ENCODE results near the gene P2RX6. TPM values are rescaled to one million over a fixed set of nuclear protein-coding genes. Genes with fewer than 3 reads are reported as not detected.

Gene P2RX6
- total and polyA plus RNA-seq, 4 donors = 1.6 to 8.4 (median 3.5) TPM

- H3K27me3 ChIP-seq (ENCODE audit: control insufficient read depth, insufficient read depth, low read length) = no peaks in the 10 kb centered on the region
- H3K27ac ChIP-seq (ENCODE audit: low read depth, low read length) = no peak overlapping the region
- DNase-seq (ENCODE audit: low read depth in 4 of 6, low spot score in 6 of 6) = no peak
- H3K4me1 ChIP-seq (ENCODE audit: control insufficient read depth, insufficient read depth, low read length) = no peaks in the 10 kb centered on the region
- no peaks in the 10 kb centered on the region for H3K9me3 ChIP-seq (ENCODE audit: control insufficient read depth, insufficient read depth, low read length)
- H3K36me3 ChIP-seq (ENCODE audit: control insufficient read depth, insufficient read depth, low read length) = peaks cover 85% of the 10 kb centered on the region
- H3K4me3 ChIP-seq (ENCODE audit: low read depth, low read length) = no peak overlapping the region
- 84% methylated on average over 15 of the region's 16 CpGs for WGBS (ENCODE audit: insufficient coverage)
Measured at GRCh38 chr22:20988573-20989322, 26.2 kb upstream of the P2RX6 start.

- H3K4me1 ChIP-seq (ENCODE audit: control insufficient read depth, insufficient read depth, low read length) = no peaks in the 10 kb centered on the region
- no peak for DNase-seq (ENCODE audit: low read depth in 4 of 6, low spot score in 6 of 6)
- H3K27me3 ChIP-seq (ENCODE audit: control insufficient read depth, insufficient read depth, low read length) = no peaks in the 10 kb centered on the region
- H3K4me3 ChIP-seq (ENCODE audit: low read depth, low read length) = no peak overlapping the region
- peaks cover 87% of the 10 kb centered on the region for H3K36me3 ChIP-seq (ENCODE audit: control insufficient read depth, insufficient read depth, low read length)
- no peaks in the 10 kb centered on the region for H3K9me3 ChIP-seq (ENCODE audit: control insufficient read depth, insufficient read depth, low read length)
- H3K27ac ChIP-seq (ENCODE audit: low read depth, low read length) = no peak overlapping the region
- WGBS (ENCODE audit: insufficient coverage) = 81% methylated on average over 9 of the region's 17 CpGs
Measured at GRCh38 chr22:20989323-20990138, 25.4 kb upstream of the P2RX6 start.

GRCh38 chr22:20990184-20991180, 24.5 kb upstream of the P2RX6 start:
- peaks cover 90% of the 10 kb centered on the region for H3K36me3 ChIP-seq (ENCODE audit: control insufficient read depth, insufficient read depth, low read length)
- H3K27me3 ChIP-seq (ENCODE audit: control insufficient read depth, insufficient read depth, low read length) = no peaks in the 10 kb centered on the region
- no peak overlapping the region for H3K4me3 ChIP-seq (ENCODE audit: low read depth, low read length)
- H3K4me1 ChIP-seq (ENCODE audit: control insufficient read depth, insufficient read depth, low read length) = no peaks in the 10 kb centered on the region
- no peaks in the 10 kb centered on the region for H3K9me3 ChIP-seq (ENCODE audit: control insufficient read depth, insufficient read depth, low read length)
- 85% methylated on average over 20 of the region's 21 CpGs for WGBS (ENCODE audit: insufficient coverage)
- H3K27ac ChIP-seq (ENCODE audit: low read depth, low read length) = no peak overlapping the region
- no peak for DNase-seq (ENCODE audit: low read depth in 4 of 6, low spot score in 6 of 6)

- Histone ChIP-seq H3K9me3 (ENCODE audit: control insufficient read depth, insufficient read depth, low read length) (no peaks in the 10 kb centered on the region), H3K4me3 (ENCODE audit: low read depth, low read length) (no peak overlapping the region), H3K27ac (ENCODE audit: low read depth, low read length) (no peak overlapping the region), H3K27me3 (ENCODE audit: control insufficient read depth, insufficient read depth, low read length) (no peaks in the 10 kb centered on the region), H3K36me3 (ENCODE audit: control insufficient read depth, insufficient read depth, low read length) (peaks cover 94% of the 10 kb centered on the region), H3K4me1 (ENCODE audit: control insufficient read depth, insufficient read depth, low read length) (no peaks in the 10 kb centered on the region)
- DNase-seq (ENCODE audit: low read depth in 4 of 6, low spot score in 6 of 6) = no peak
- 96% methylated on average over 23 of the region's 24 CpGs for WGBS (ENCODE audit: insufficient coverage)
Measured at GRCh38 chr22:20991252-20992055, 23.5 kb upstream of the P2RX6 start.

GRCh38 chr22:20992056-20992442, 22.9 kb upstream of the P2RX6 start:
- Histone ChIP-seq H3K36me3 (ENCODE audit: control insufficient read depth, insufficient read depth, low read length) (peaks cover 98% of the 10 kb centered on the region), H3K27ac (ENCODE audit: low read depth, low read length) (no peak overlapping the region), H3K9me3 (ENCODE audit: control insufficient read depth, insufficient read depth, low read length) (no peaks in the 10 kb centered on the region), H3K4me3 (ENCODE audit: low read depth, low read length) (no peak overlapping the region), H3K4me1 (ENCODE audit: control insufficient read depth, insufficient read depth, low read length) (no peaks in the 10 kb centered on the region), H3K27me3 (ENCODE audit: control insufficient read depth, insufficient read depth, low read length) (no peaks in the 10 kb centered on the region)
- DNase-seq (ENCODE audit: low read depth in 4 of 6, low spot score in 6 of 6) = no peak
- WGBS (ENCODE audit: insufficient coverage) = 87% methylated on average over 6 of the region's 7 CpGs

GRCh38 chr22:20992456-20993303, 22.3 kb upstream of the P2RX6 start:
- no peak for DNase-seq (ENCODE audit: low read depth in 4 of 6, low spot score in 6 of 6)
- H3K4me1 ChIP-seq (ENCODE audit: control insufficient read depth, insufficient read depth, low read length) = no peaks in the 10 kb centered on the region
- no peaks in the 10 kb centered on the region for H3K27me3 ChIP-seq (ENCODE audit: control insufficient read depth, insufficient read depth, low read length)
- H3K36me3 ChIP-seq (ENCODE audit: control insufficient read depth, insufficient read depth, low read length) = peaks cover 98% of the 10 kb centered on the region
- H3K9me3 ChIP-seq (ENCODE audit: control insufficient read depth, insufficient read depth, low read length) = no peaks in the 10 kb centered on the region
- H3K27ac ChIP-seq (ENCODE audit: low read depth, low read length) = no peak overlapping the region
- WGBS (ENCODE audit: insufficient coverage) = 93% methylated on average over 20 of the region's 21 CpGs
- H3K4me3 ChIP-seq (ENCODE audit: low read depth, low read length) = no peak overlapping the region

- H3K9me3 ChIP-seq (ENCODE audit: control insufficient read depth, insufficient read depth, low read length) = no peaks in the 10 kb centered on the region
- no peak overlapping the region for H3K27ac ChIP-seq (ENCODE audit: low read depth, low read length)
- H3K4me3 ChIP-seq (ENCODE audit: low read depth, low read length) = no peak overlapping the region
- no peaks in the 10 kb centered on the region for H3K27me3 ChIP-seq (ENCODE audit: control insufficient read depth, insufficient read depth, low read length)
- H3K36me3 ChIP-seq (ENCODE audit: control insufficient read depth, insufficient read depth, low read length) = peaks cover 99% of the 10 kb centered on the region
- no peak for DNase-seq (ENCODE audit: low read depth in 4 of 6, low spot score in 6 of 6)
- H3K4me1 ChIP-seq (ENCODE audit: control insufficient read depth, insufficient read depth, low read length) = no peaks in the 10 kb centered on the region
- 92% methylated on average over 29 of the region's 29 CpGs for WGBS (ENCODE audit: insufficient coverage)
Measured at GRCh38 chr22:20993304-20994127, 21.4 kb upstream of the P2RX6 start.

Measured in spinal cord (tissue), 10 donors.